Vagina (tissue), 2 donors: Measurements from ENCODE around the gene AMHR2. TPM values are rescaled to one million over a fixed set of nuclear protein-coding genes. Genes with fewer than 3 reads are reported as not detected.
"Not testable (repeated sequence)": the region's sequence is repeated elsewhere in the genome, so short reads cannot be mapped to it uniquely, and the experiment has no call there.

ENCODE experiments used
- DNase-seq, 2 donors: peaks; one replicate each; pipeline ENCODE4 v3.0.0-alpha.2; 2017; ENCODE audit errors: extremely low spot score in 2 of 2
- H3K27ac ChIP-seq: fragments of 200-600 bp; sonication (generic); one replicate; pipeline ENCODE4 v1.5.1; 2019
- H3K27me3 ChIP-seq: fragments of 200-600 bp; sonication (generic); one replicate; pipeline ENCODE4 v1.5.1; 2019
- H3K36me3 ChIP-seq, 2 donors: fragments of 200-600 bp; sonication (generic); one replicate each; pipeline ENCODE4 v1.5.1; 2017 to 2019
- H3K4me1 ChIP-seq: fragments of 200-600 bp; sonication (generic); one replicate; pipeline ENCODE4 v1.5.1; 2019
- H3K4me3 ChIP-seq, 2 donors: fragments of 200-600 bp; sonication (generic); 1 replicate in 1 of 2; 2 replicates in 1 of 2; pipeline ENCODE4 v1.5.1; 2016 to 2019
- H3K9me3 ChIP-seq: fragments of 200-600 bp; sonication (generic); one replicate; pipeline ENCODE4 v1.5.1; 2019
- POLR2A ChIP-seq, 2 donors: fragments of 450-650 bp; IDR thresholded peaks; one replicate each; pipeline ENCODE4 v1.6.1; 2017; ENCODE audit warnings: antibody characterized with exemption in 2 of 2, mild to moderate bottlenecking in 2 of 2, moderate library complexity in 2 of 2
- POLR2AphosphoS5 ChIP-seq, 2 donors: sonication (generic); formaldehyde crosslinking; IDR thresholded peaks; one replicate each; pipeline ENCODE4 v1.9.0; 2017; ENCODE audit warnings: antibody characterized with exemption in 2 of 2, mild to moderate bottlenecking in 2 of 2, low read depth in 1 of 2; ENCODE audit not compliant: insufficient read depth in 1 of 2
- intact Hi-C: fragments of 100-400 bp; cut with DNase I; formaldehyde crosslinking; loops from one replicate; pipeline ENCODE4 v1.15.1; 2023
- total RNA-seq: library from RNA; depleted of rRNA; stranded (reverse); fragments of >200 nt; gene quantifications from one replicate; pipeline ENCODE4 v1.2.3, GENCODE V29; 2016
- TF ChIP-seq, protein P1 (sequence below), 3 experiments: fragments of 450-650 bp in 2 of 3; fragments of 200-600 bp in 1 of 3; sonication (generic) in 1 of 3; IDR thresholded peaks; one replicate each; pipeline ENCODE4 v1.5.1; 2017 to 2019; ENCODE audit warnings: antibody characterized with exemption in 3 of 3, mild to moderate bottlenecking in 2 of 3, moderate library complexity in 2 of 3

The AMHR2 gene
- total RNA-seq, 1 donor from 2014 or later: 1.2 TPM

DNA sequence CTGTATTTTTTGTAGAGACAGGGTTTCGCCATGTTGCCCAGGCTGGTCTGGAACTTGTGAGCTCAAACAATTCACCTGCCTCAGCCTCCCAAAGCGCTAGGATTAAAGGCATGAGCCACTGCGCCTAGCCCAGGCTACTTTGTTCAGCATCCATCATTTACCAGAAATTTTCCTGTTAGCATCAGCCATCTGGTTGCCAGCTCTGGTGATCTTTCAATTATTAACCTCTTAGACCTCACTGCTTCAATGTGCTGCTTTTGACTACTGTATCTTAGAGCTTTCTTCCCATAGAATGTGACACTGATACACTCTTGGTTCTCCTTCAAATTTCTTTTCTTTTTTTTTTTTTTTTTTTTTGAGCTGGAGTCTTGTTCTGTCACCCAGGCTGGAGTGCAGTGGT lies 5.4 kb upstream of the AMHR2 start:
- Histone ChIP-seq H3K4me3 (no peak overlapping the region), H3K27ac (no peak overlapping the region), H3K4me1 (peaks cover 14% of the 10 kb centered on the region), H3K36me3 (no peaks in the 10 kb centered on the region), H3K27me3 (no peaks in the 10 kb centered on the region), H3K9me3 (no peaks in the 10 kb centered on the region)
- DNase-seq: no peak
- intact Hi-C loops: loop anchor here (10.0 kb wide), 1 partner anchor 203 kb away; no protein-coding TSS in a partner anchor
- TF ChIP-seq POLR2A (IDR thresholded peaks at IDR 0.05): no peak
- TF ChIP-seq POLR2AphosphoS5 (IDR thresholded peaks at IDR 0.05; ENCODE audit: insufficient read depth in 1 of 2, low read depth in 1 of 2): no peak
- TF ChIP-seq, protein P1, sequence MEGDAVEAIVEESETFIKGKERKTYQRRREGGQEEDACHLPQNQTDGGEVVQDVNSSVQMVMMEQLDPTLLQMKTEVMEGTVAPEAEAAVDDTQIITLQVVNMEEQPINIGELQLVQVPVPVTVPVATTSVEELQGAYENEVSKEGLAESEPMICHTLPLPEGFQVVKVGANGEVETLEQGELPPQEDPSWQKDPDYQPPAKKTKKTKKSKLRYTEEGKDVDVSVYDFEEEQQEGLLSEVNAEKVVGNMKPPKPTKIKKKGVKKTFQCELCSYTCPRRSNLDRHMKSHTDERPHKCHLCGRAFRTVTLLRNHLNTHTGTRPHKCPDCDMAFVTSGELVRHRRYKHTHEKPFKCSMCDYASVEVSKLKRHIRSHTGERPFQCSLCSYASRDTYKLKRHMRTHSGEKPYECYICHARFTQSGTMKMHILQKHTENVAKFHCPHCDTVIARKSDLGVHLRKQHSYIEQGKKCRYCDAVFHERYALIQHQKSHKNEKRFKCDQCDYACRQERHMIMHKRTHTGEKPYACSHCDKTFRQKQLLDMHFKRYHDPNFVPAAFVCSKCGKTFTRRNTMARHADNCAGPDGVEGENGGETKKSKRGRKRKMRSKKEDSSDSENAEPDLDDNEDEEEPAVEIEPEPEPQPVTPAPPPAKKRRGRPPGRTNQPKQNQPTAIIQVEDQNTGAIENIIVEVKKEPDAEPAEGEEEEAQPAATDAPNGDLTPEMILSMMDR (IDR thresholded peaks at IDR 0.05): no peak

DNA sequence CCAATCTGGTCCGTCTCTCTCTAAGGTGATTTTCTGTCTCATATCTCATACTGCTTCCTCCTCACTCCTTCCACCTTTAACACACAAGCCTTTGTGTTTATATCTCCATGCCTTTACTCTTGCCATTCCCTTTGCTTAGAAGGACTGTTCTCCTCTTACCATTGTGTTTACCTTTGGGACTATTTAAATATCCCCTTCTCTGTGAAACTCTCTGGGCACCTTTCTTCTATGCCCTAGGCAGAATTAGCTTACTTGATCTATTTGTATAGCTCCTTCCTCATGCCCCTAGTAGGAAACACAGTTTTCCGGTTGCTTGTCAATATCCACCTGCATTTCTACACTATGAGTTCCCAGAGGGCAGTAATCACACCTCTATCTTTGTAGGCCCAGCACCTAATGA lies 3.9 kb upstream of the AMHR2 start:
- H3K27ac ChIP-seq: no peak overlapping the region
- no peaks in the 10 kb centered on the region for H3K27me3 ChIP-seq
- no peaks in the 10 kb centered on the region for H3K9me3 ChIP-seq
- H3K36me3 ChIP-seq: no peaks in the 10 kb centered on the region
- TF ChIP-seq, protein P1 (IDR thresholded peaks at IDR 0.05): no peak
- TF ChIP-seq POLR2A (IDR thresholded peaks at IDR 0.05) (no peak), POLR2AphosphoS5 (IDR thresholded peaks at IDR 0.05; ENCODE audit: insufficient read depth in 1 of 2, low read depth in 1 of 2) (no peak)
- H3K4me1 ChIP-seq: peaks cover 14% of the 10 kb centered on the region
- intact Hi-C loops: loop anchor here (2.0 to 10.0 kb wide), 2 partner anchors 67 to 205 kb away; no protein-coding TSS in a partner anchor
- H3K4me3 ChIP-seq: no peak overlapping the region
- DNase-seq: no peak

DNA sequence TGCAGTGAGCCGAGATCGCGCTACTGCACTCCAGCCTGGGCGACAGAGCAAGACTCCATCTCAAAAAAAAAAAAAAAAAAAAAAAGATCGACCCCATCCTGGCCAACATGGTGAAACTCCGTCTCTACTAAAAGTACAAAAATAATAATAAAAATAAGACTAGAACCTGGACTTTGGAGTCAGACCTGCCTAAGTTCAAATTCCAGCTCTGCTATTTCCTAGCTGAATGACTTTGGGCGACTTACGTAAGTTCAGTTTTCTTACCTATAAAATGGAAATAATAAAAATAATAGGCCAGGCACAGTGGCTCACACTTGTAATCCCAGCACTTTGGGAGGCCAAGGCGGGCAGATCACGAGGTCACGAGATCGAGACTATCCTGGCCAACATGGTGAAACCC lies 1.4 kb upstream of the AMHR2 start:
- H3K4me1 ChIP-seq, H3K9me3 ChIP-seq, intact Hi-C loops, H3K4me3 ChIP-seq, H3K27me3 ChIP-seq, H3K27ac ChIP-seq, H3K36me3 ChIP-seq, DNase-seq: not testable (repeated sequence)

DNA sequence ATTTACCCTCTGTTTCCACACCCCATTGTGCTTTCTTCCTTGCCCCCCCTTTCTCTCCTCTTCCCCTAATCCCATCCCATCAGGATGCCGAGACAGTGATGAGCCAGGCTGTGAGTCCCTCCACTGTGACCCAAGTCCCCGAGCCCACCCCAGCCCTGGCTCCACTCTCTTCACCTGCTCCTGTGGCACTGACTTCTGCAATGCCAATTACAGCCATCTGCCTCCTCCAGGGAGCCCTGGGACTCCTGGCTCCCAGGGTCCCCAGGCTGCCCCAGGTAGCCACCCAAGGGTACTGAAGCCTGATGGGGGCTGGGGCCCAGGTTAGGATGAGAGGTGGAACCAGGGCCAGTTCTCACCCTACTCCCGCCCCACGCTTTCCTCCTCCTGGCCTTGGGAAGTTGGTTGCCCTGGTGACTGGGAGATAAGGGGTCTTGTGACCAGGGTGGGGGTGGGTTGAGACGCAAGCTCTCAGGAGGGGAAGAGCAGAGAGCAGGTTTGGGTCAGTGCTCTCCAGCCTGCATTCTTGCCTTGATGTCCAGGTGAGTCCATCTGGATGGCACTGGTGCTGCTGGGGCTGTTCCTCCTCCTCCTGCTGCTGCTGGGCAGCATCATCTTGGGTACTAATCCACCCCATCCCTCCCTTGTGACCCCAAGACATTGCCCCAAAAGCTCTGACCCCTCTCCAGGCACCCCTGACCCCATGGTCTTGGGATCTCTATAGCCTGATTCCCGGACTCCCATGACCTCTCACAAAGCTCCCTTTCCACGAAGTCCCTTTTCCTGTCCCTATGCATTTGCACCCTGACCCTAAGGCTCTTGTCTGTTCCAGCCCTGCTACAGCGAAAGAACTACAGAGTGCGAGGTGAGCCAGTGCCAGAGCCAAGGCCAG lies 1.2 kb downstream of the AMHR2 start:
- peaks cover 8% of the 10 kb centered on the region for H3K4me1 ChIP-seq
- no peak overlapping the region for H3K4me3 ChIP-seq
- H3K27me3 ChIP-seq: no peaks in the 10 kb centered on the region
- intact Hi-C loops: no loop called here
- H3K36me3 ChIP-seq: no peaks in the 10 kb centered on the region
- no peaks in the 10 kb centered on the region for H3K9me3 ChIP-seq
- no peak overlapping the region for H3K27ac ChIP-seq
- TF ChIP-seq POLR2AphosphoS5 (IDR thresholded peaks at IDR 0.05; ENCODE audit: insufficient read depth in 1 of 2, low read depth in 1 of 2): no peak
- TF ChIP-seq, protein P1 (IDR thresholded peaks at IDR 0.05): no peak
- no peak for TF ChIP-seq POLR2A (IDR thresholded peaks at IDR 0.05)
- DNase-seq: no peak

DNA sequence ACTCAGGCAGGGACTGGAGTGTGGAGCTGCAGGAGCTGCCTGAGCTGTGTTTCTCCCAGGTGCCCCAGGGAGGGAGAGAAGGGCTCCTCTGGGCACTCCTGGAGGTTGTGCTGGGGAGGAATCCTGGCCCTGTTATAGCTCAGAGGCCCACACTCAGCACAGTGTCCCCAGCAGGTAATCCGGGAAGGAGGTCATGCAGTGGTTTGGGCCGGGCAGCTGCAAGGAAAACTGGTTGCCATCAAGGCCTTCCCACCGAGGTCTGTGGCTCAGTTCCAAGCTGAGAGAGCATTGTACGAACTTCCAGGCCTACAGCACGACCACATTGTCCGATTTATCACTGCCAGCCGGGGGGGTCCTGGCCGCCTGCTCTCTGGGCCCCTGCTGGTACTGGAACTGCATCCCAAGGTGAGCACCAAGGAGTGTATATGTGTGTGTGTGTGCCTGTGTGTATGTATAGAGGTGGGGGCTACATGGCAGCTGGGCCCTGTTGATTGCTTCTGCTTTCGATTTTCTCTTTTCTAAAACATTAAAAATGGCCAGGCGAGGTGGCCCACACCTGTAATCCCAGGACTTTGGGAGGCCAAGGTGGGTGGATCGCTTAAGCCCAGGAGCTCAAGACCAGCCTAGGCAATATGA lies 2.0 kb downstream of the AMHR2 start:
- Histone ChIP-seq H3K4me3 (no peak overlapping the region), H3K27ac (no peak overlapping the region), H3K4me1 (peaks cover 8% of the 10 kb centered on the region), H3K27me3 (no peaks in the 10 kb centered on the region), H3K9me3 (no peaks in the 10 kb centered on the region), H3K36me3 (no peaks in the 10 kb centered on the region)
- intact Hi-C loops: no loop called here
- DNase-seq: no peak
- TF ChIP-seq, protein P1 (IDR thresholded peaks at IDR 0.05): no peak
- no peak for TF ChIP-seq POLR2AphosphoS5 (IDR thresholded peaks at IDR 0.05; ENCODE audit: insufficient read depth in 1 of 2, low read depth in 1 of 2)
- no peak for TF ChIP-seq POLR2A (IDR thresholded peaks at IDR 0.05)
